OCI-LY1 (cell line): Measurements from ENCODE around the gene RNGTT.

Experiments used
- EZH2 ChIP-seq: fragments of 200-600 bp; sonication (generic), shearing (Covaris generic); IDR thresholded peaks from 2 replicates; pipeline ENCODE4 v1.8.0; 2017; ENCODE audit warnings: borderline replicate concordance, mixed run types, mild to moderate bottlenecking, antibody characterized with exemption, low read length, moderate library complexity, mixed read lengths
- TF ChIP-seq, protein P1 (sequence below): fragments of 200-600 bp; sonication (generic), shearing (Covaris generic); IDR thresholded peaks from 2 replicates; pipeline ENCODE4 v1.5.1; 2017; ENCODE audit warnings: mild to moderate bottlenecking, antibody characterized with exemption, low read length, moderate library complexity, mixed read lengths

GRCh38 chr6:88669475-88669874 is 293.9 kb downstream of the RNGTT start:
- TF ChIP-seq, protein P1, sequence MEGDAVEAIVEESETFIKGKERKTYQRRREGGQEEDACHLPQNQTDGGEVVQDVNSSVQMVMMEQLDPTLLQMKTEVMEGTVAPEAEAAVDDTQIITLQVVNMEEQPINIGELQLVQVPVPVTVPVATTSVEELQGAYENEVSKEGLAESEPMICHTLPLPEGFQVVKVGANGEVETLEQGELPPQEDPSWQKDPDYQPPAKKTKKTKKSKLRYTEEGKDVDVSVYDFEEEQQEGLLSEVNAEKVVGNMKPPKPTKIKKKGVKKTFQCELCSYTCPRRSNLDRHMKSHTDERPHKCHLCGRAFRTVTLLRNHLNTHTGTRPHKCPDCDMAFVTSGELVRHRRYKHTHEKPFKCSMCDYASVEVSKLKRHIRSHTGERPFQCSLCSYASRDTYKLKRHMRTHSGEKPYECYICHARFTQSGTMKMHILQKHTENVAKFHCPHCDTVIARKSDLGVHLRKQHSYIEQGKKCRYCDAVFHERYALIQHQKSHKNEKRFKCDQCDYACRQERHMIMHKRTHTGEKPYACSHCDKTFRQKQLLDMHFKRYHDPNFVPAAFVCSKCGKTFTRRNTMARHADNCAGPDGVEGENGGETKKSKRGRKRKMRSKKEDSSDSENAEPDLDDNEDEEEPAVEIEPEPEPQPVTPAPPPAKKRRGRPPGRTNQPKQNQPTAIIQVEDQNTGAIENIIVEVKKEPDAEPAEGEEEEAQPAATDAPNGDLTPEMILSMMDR = no peak
- TF ChIP-seq EZH2 = no peak
